DLD1 (cell line): Measurements from ENCODE around the gene CYP2C19.
"Not testable (repeated sequence)": the region's sequence is repeated elsewhere in the genome, so short reads cannot be mapped to it uniquely, and the experiment has no call there.

Experiments used
- in situ Hi-C: cut with HindIII; loops from 2 replicates; pipeline ENCODE4 v1.10.0; 2017; ENCODE audit warnings: low sequenced_read_pairs

CYP2C19 gene

DNA sequence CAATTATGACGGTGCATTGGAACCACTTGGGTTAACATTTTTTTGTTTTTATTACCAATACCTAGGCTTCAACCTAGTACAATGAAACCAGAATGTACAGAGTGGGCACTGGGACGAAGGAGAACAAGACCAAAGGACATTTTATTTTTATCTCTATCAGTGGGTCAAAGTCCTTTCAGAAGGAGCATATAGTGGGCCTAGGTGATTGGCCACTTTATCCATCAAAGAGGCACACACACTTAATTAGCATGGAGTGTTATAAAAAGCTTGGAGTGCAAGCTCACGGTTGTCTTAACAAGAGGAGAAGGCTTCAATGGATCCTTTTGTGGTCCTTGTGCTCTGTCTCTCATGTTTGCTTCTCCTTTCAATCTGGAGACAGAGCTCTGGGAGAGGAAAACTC, at the start of gene CYP2C19:
CYP2C19 (plus strand) TSS at position 289 of the 400 bp plus-strand sequence; CDS start at position 314, 25 bp downstream.
- in situ Hi-C loops: no loop called here

- in situ Hi-C loops: no loop called here
Measured at GRCh38 chr10:94725871-94726270, 36.6 kb upstream of the CYP2C19 start.

- in situ Hi-C loops: no loop called here
Measured at GRCh38 chr10:94735197-94735596, 27.3 kb upstream of the CYP2C19 start.

DNA sequence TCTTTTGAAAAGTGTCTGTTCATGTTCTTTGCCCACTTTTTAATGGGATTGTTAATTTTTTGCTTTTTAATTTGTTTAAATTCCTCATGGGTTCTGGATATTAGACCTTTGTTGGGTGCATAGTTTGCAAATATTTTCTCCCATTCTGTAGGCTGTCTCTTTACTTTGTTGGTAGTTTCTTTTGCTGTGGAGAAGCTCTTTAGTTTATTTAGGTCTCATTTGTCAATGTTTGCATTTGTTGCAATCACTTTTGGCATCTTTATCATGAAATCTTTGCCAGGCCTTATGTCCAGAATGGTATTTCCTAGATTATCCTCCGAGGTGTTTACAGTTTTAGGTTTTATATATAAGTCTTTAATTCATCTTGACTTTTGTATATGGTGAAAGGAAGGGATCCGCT, 23.9 kb upstream of the CYP2C19 start:
- in situ Hi-C loops: no loop called here

DNA sequence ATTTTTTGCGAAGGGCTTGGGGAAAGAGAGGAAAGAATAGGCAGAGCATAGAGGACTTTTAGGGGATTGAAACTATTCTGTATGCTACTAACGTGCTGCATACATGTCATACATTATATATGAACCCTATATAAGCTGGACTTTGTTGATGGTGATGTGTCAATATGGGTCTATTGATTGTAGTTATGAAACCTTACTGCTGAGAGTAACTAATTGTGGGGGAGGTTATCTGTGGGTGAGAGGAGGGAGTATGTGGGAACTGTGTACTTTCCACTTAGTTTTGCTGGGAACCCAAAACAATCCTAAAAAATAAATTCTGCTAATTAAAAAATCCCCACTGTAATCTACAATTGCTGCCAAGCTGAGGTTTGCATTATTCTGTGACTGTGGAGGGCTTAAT, 15.3 kb upstream of the CYP2C19 start:
- in situ Hi-C loops: no loop called here

- in situ Hi-C loops: no loop called here
Measured at GRCh38 chr10:94747838-94748237, 14.6 kb upstream of the CYP2C19 start.

DNA sequence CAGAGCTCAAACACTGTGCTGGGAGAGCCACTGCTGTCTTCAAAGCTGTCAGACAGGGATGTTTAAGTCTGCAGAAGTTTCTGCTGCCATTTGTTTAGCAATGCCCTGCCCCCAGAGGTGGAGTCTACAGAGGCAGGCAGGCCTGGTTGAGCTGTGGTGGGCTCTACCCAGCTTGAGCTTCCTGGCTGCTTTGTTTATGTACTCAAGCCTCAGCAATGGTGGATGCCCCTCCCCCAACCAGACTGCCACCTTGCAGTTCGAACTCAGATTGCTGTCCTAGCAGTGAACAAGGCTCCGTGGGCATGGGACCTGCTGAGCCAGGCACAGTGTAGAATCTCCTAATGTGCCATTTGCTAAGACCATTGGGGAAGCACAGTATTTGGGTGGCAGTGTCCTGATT, 4.6 kb upstream of the CYP2C19 start:
- in situ Hi-C loops: no loop called here

GRCh38 chr10:94760586-94761178, 1.8 kb upstream of the CYP2C19 start:
- in situ Hi-C loops: no loop called here

DNA sequence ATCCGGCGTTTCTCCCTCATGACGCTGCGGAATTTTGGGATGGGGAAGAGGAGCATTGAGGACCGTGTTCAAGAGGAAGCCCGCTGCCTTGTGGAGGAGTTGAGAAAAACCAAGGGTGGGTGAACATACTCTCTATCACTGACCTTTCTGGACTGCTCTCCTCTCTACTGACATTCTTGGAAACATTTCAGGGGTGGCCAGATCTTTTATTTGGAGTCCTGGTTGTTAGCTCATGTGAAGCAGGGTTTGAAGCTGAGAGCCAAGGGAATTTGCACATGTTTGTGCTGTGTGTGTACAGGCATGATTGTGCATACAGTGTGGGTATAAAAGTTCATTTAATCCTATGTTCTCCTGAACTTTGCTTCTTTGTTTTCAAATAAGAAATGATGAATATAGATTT, 12.9 kb downstream of the CYP2C19 start:
- in situ Hi-C loops: not testable (repeated sequence)

GRCh38 chr10:94777886-94778458, 15.5 kb downstream of the CYP2C19 start:
- in situ Hi-C loops: no loop called here

GRCh38 chr10:94780844-94781243, 18.4 kb downstream of the CYP2C19 start:
- in situ Hi-C loops: no loop called here

GRCh38 chr10:94784256-94784655, 21.8 kb downstream of the CYP2C19 start:
- in situ Hi-C loops: no loop called here

DNA sequence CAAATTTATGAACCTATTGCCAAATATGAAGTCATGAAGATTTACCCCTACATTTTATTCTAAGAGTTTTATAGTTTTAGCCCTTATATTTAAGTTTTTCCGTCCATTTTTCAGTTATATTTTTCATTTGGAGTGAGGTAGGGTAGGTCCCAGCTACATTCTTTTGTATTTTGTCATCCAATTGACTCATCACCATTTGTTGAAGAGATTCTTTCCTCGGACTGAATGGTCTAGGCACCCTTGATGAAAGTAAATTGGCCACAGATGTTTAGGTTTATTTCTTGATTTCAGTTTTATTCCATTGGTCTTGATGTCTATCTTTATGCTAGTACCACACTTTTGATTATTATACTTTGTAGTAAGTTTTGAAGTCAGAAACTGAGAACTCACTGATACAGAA, 22.7 kb downstream of the CYP2C19 start:
- in situ Hi-C loops: no loop called here

DNA sequence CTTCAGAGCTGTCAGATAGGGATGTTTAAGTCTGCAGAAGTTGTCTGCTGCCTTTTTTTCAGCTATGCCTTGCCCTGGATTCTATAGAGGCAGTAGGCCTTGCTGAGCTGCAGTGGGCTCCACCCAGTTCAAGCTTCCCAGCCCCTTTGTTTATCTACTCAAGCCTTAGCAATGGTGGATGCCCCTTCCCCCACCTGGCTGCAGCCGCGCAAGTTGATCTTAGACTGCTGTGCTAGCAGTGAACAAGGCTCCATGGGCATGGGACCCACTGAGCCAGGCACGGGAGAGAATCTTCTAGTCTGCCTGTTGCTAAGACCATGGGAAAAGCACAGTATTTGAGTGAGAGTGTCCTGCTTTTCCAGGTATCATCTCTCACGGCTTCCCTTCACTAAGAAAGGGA, 38.1 kb downstream of the CYP2C19 start:
- in situ Hi-C loops: not testable (repeated sequence)

DNA sequence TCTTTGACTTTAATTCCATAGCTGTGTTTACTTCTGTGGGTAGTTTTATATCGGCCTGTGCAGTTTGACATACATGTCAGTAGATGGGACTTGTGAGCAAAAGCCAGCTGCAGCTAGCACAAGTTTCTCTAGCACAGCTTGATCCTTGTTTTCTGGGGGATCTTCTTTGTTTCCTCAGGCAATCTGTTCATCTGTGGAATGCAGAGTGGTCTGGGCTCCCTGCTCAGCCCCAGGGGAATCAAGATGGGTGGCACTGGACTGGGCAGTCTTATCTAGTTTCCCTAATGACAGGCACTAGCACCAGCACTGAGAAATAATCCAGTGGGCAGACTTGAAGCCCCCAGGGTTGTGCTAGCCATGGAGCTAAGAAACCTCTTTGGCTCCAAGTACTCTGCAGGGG, 40.8 kb downstream of the CYP2C19 start:
- in situ Hi-C loops: no loop called here

- in situ Hi-C loops: not testable (repeated sequence)
Measured at GRCh38 chr10:94830025-94830424, 67.5 kb downstream of the CYP2C19 start.

DNA sequence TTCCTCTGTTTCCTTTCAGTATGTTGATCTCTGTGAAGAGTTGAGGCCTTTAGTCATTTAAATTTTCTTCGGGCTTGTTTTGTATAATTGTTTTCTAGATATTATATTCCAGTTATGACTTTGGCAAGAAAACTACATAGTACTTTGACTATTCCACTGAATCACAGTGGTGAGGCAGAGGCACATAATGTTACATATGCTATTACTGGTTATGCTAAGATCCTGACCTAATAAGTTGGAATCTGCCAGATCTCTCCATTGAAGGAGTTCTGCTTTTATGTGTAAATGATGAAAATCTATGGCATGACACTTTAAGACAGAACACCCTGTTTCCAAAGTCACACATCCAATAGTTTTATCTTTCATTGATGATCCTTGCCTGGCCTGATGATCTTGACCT, 83.7 kb downstream of the CYP2C19 start:
- in situ Hi-C loops: no loop called here

GRCh38 chr10:94850766-94851165, 88.3 kb downstream of the CYP2C19 start:
- in situ Hi-C loops: no loop called here

- in situ Hi-C loops: no loop called here
Measured at GRCh38 chr10:94851263-94851662, 88.8 kb downstream of the CYP2C19 start.

DNA sequence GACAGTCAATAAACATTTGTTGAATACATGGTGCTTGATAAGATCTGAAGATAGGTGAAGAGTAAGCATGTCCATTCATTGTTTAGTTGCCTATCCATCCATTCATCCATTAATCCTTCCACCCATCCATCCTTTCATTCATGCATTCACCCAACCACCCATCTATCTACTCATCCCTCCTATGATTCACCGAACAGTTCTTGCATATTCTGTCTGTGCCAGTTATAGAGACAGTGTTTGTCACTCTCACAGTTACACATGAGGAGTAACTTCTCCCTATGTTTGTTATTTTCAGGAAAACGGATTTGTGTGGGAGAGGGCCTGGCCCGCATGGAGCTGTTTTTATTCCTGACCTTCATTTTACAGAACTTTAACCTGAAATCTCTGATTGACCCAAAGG, 90.0 kb downstream of the CYP2C19 start:
- in situ Hi-C loops: no loop called here

- in situ Hi-C loops: no loop called here
Measured at GRCh38 chr10:94853065-94853464, 90.6 kb downstream of the CYP2C19 start.

GRCh38 chr10:94858005-94858404, 95.5 kb downstream of the CYP2C19 start:
- in situ Hi-C loops: no loop called here

DNA sequence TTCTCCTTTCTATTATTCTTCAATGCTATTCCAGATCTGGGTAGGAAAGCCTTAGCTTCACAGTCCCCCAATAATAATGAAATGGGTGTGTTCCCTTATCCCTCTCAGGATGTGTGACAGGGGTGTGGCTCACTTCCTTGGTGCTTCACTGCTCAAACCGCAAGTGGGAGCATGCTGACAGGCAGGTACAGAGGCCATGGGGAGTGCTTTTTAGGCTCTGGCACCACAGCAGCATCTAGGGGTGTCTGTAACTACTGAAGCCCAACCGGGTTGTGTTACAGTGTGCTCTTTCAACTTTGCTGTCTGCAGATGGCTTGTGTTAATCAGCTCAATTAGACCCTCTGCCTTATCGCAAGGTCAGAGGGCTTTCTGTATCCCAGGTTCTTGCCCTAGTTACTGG, 96.6 kb downstream of the CYP2C19 start:
- in situ Hi-C loops: no loop called here
